Uterus (tissue), 2 donors: ENCODE data around the gene ZNF576.

Experiments
- POLR2A ChIP-seq, 2 donors: fragments of 450-650 bp; IDR thresholded peaks; one replicate each; pipeline ENCODE4 v1.6.1; 2016; ENCODE audit warnings: antibody characterized with exemption in 2 of 2, mild to moderate bottlenecking in 1 of 2, moderate library complexity in 1 of 2
- TF ChIP-seq, protein P1 (sequence below), 4 experiments: fragments of 200-600 bp in 2 of 4; fragments of 450-650 bp in 2 of 4; sonication (generic) in 2 of 4; IDR thresholded peaks; one replicate each; pipeline ENCODE4 v1.5.1; 2016 to 2019; ENCODE audit warnings: antibody characterized with exemption in 4 of 4, mild to moderate bottlenecking in 2 of 4, moderate library complexity in 1 of 4

DNA sequence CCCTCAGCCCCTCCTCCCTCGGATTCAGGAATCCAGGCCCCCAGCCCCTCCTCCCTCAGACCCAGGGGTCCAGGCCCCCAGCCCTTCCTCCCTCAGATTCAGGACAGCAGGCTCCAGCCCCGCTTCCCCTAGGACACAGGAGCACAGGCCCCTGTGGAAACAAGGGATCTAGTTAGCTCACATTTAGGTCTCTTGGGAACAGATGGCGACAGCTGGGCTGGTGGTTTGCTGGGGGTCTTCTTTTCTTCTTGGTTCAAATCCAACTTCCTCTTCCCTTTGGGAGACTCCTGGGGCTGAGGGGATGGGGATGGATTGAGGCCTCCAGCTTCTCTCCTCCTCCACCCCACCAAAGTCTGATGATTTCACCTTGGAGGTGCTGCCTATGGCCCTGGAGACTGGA, 43.8 kb upstream of the ZNF576 start:
- TF ChIP-seq, protein P1, sequence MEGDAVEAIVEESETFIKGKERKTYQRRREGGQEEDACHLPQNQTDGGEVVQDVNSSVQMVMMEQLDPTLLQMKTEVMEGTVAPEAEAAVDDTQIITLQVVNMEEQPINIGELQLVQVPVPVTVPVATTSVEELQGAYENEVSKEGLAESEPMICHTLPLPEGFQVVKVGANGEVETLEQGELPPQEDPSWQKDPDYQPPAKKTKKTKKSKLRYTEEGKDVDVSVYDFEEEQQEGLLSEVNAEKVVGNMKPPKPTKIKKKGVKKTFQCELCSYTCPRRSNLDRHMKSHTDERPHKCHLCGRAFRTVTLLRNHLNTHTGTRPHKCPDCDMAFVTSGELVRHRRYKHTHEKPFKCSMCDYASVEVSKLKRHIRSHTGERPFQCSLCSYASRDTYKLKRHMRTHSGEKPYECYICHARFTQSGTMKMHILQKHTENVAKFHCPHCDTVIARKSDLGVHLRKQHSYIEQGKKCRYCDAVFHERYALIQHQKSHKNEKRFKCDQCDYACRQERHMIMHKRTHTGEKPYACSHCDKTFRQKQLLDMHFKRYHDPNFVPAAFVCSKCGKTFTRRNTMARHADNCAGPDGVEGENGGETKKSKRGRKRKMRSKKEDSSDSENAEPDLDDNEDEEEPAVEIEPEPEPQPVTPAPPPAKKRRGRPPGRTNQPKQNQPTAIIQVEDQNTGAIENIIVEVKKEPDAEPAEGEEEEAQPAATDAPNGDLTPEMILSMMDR (IDR thresholded peaks at IDR 0.05), result no peak
- TF ChIP-seq POLR2A (IDR thresholded peaks at IDR 0.05), result no peak
